GM12872 (cell line): ENCODE measurements around the gene PYGO2.

ENCODE experiments used
- CTCF ChIP-seq: IDR thresholded peaks from 3 replicates; pipeline ENCODE4 v1.5.1; 2011; ENCODE audit warnings: low read depth, mild to moderate bottlenecking, low read length, moderate library complexity; ENCODE audit not compliant: insufficient read depth

Gene PYGO2

GRCh38 chr1:154973344-154974101 is 11.9 kb upstream of the PYGO2 start:
- no peak for TF ChIP-seq CTCF

- no peak for TF ChIP-seq CTCF
These were observed 11.1 kb upstream of the PYGO2 start for GRCh38 chr1:154972517-154973343.

GRCh38 chr1:154972213-154972516 is 10.6 kb upstream of the PYGO2 start:
- TF ChIP-seq CTCF = no peak

GRCh38 chr1:154971341-154971998 is 9.9 kb upstream of the PYGO2 start:
- no peak for TF ChIP-seq CTCF

- no peak for TF ChIP-seq CTCF
These were observed 9.2 kb upstream of the PYGO2 start, which contains the start of gene SHC1 for GRCh38 chr1:154970631-154971340. SHC1 (minus strand) TSS chr1:154970747; CDS start chr1:154970526, 221 bp downstream.

GRCh38 chr1:154969860-154970452 is 8.4 kb upstream of the PYGO2 start:
- TF ChIP-seq CTCF = no peak
